A673 (cell line): Measurements from ENCODE around the gene KREMEN1.

Source experiments
- EZH2 ChIP-seq: fragments of 200-600 bp; sonication (generic); IDR thresholded peaks from 2 replicates; pipeline ENCODE4 v1.6.1; 2017; ENCODE audit warnings: borderline replicate concordance, low read depth, mild to moderate bottlenecking, mixed read lengths, antibody characterized with exemption, low read length; ENCODE audit not compliant: poor library complexity, severe bottlenecking
- TF ChIP-seq, protein P1 (sequence below): fragments of 300-800, 200-600 bp; sonication (generic); conservative IDR thresholded peaks from 2 replicates; pipeline ENCODE4 v1.5.1; 2017; ENCODE audit warnings: low read depth, mild to moderate bottlenecking, antibody characterized with exemption, low read length, moderate library complexity, mixed read lengths

DNA sequence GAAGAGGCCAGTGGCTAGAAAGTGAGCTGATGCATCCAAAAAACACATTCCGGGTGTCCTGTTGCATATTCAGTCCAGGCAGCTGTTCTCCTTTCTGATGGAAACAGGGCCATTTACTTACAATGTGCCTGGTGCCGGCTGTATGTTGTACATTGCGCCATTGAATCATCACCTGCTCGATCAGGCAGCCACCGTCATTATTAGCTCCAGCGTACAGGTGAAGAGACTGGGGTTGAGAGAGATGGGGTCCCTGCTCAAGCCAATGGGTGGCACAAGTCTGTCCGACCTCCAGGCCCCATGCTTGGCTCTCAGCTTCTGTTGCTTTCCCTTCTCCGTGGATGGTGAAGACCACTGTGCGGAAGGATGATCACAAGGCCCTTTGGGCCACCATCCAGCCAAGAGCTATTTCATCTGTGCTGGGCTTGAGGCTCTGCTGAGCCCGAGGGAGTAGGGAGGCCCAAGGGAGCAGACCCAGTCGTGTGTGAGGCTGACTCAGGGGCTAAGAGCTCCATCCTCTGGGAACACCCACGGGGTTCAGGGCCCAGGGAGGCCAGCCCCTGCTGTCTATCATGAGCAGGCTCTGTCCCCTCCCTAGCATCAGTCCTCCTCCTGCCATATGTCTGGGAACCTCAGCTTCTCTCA is 112.1 kb downstream of the KREMEN1 start:
- TF ChIP-seq, protein P1, sequence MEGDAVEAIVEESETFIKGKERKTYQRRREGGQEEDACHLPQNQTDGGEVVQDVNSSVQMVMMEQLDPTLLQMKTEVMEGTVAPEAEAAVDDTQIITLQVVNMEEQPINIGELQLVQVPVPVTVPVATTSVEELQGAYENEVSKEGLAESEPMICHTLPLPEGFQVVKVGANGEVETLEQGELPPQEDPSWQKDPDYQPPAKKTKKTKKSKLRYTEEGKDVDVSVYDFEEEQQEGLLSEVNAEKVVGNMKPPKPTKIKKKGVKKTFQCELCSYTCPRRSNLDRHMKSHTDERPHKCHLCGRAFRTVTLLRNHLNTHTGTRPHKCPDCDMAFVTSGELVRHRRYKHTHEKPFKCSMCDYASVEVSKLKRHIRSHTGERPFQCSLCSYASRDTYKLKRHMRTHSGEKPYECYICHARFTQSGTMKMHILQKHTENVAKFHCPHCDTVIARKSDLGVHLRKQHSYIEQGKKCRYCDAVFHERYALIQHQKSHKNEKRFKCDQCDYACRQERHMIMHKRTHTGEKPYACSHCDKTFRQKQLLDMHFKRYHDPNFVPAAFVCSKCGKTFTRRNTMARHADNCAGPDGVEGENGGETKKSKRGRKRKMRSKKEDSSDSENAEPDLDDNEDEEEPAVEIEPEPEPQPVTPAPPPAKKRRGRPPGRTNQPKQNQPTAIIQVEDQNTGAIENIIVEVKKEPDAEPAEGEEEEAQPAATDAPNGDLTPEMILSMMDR = no peak
- no peak for TF ChIP-seq EZH2
